Endodermal cell (in vitro differentiated cells): Measurements from ENCODE around the gene UBE2K. TPM values are rescaled to one million over a fixed set of nuclear protein-coding genes. Genes with fewer than 3 reads are reported as not detected.
A peak's percentile ranks its signal among the peaks of the same experiment; 100 is the strongest.

Experiments used
- DNase-seq: peaks from one replicate; pipeline ENCODE4 v3.0.0-alpha.2; 2017
- H3K27ac ChIP-seq: 2 replicates; pipeline ENCODE4 v1.5.1; 2013; ENCODE audit warnings: mild to moderate bottlenecking, low read depth, low read length, moderate library complexity
- H3K27me3 ChIP-seq: 2 replicates; pipeline ENCODE4 v1.6.1; 2013; ENCODE audit warnings: mild to moderate bottlenecking, low read length, moderate library complexity; ENCODE audit not compliant: insufficient read depth, control insufficient read depth, poor library complexity, severe bottlenecking
- H3K36me3 ChIP-seq: 2 replicates; pipeline ENCODE4 v1.7.0; 2013; ENCODE audit warnings: mild to moderate bottlenecking, low read length, moderate library complexity; ENCODE audit not compliant: control insufficient read depth, insufficient read depth
- H3K4me1 ChIP-seq: one replicate; pipeline ENCODE4 v1.7.0; 2013; ENCODE audit warnings: low read length; ENCODE audit not compliant: control insufficient read depth, insufficient read depth
- H3K4me3 ChIP-seq: 2 replicates; pipeline ENCODE4 v1.5.1; 2013; ENCODE audit warnings: mild to moderate bottlenecking, low read length, moderate library complexity
- H3K9ac ChIP-seq: 2 replicates; pipeline ENCODE4 v1.6.1; 2013; ENCODE audit warnings: mild to moderate bottlenecking, low read length, moderate library complexity; ENCODE audit not compliant: poor library complexity, severe bottlenecking; ENCODE audit errors: extremely low read depth
- H3K9me3 ChIP-seq: 2 replicates; pipeline ENCODE4 v1.6.1; 2013; ENCODE audit warnings: mild to moderate bottlenecking, low read length, moderate library complexity; ENCODE audit not compliant: control insufficient read depth
- H3K27ac Mint-ChIP-seq: 2 replicates; pipeline ENCODE4 v1.8.0; 2020; ENCODE audit warnings: mixed read lengths
- H3K27me3 Mint-ChIP-seq: 2 replicates; pipeline ENCODE4 v1.8.0; 2021; ENCODE audit warnings: mild to moderate bottlenecking, mixed read lengths; ENCODE audit not compliant: insufficient read depth
- H3K36me3 Mint-ChIP-seq: 2 replicates; pipeline ENCODE4 v1.8.0; 2020; ENCODE audit warnings: low read depth, mixed read lengths
- H3K4me1 Mint-ChIP-seq: 2 replicates; pipeline ENCODE4 v1.8.0; 2020; ENCODE audit warnings: mixed read lengths
- H3K4me3 Mint-ChIP-seq: 2 replicates; pipeline ENCODE4 v1.8.0; 2020; ENCODE audit warnings: mild to moderate bottlenecking, moderate library complexity, mixed read lengths
- H3K9me3 Mint-ChIP-seq: 2 replicates; pipeline ENCODE4 v1.8.0; 2020; ENCODE audit warnings: mild to moderate bottlenecking, mixed read lengths
- WGBS, 2 experiments: methylation state at CpG; one replicate each; pipeline versions ENCODE4 v1.1.5 to v1.1.7; 2013; ENCODE audit warnings: missing lambda C conversion rate in 2 of 2, mixed read lengths in 1 of 2; ENCODE audit not compliant: insufficient coverage in 1 of 2, insufficient read length in 1 of 2; 5-methylcytosine and 5-hydroxymethylcytosine counted together
- total RNA-seq, 2 donors: library from RNA; stranded (reverse); fragmentation: NEBNext Ultra II Directional in 1 of 2; extraction: Animal tissue kit (Norgen Biotek cat#: 25700) in 1 of 2; gene quantifications; 2 replicates in 1 of 2; 3 replicates in 1 of 2; pipeline ENCODE4 v1.2.1, GENCODE V29; 2021
- TF ChIP-seq, protein P1 (sequence below): fragments of 200-600 bp; sonication (generic); conservative IDR thresholded peaks from 2 replicates; pipeline ENCODE4 v1.5.0; 2021; ENCODE audit warnings: antibody characterized with exemption, mild to moderate bottlenecking

The UBE2K gene
- total RNA-seq, 2 donors from 2014 or later: 139 to 143 TPM

DNA sequence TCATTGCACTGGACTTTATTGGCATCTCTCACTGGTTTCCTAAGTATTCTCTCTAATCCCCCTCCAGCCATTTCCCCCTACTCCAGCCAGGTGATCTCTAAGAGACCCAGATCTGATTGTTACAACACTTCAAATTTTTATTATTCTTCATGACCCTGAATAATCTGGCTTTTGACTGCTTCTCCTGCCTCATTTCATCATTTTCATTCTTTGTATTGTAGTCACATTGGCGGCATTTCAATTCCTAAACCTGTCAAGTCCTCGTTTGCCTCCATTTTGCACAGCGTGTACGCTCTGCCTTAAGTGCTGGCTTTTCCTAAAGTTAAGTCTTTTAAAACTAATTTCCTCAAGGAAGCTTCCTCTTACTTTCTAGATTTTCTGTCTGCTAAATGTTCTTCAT lies 31.6 kb downstream of the UBE2K start:
- no peak overlapping the region for H3K9ac ChIP-seq
- no peak overlapping the region for H3K4me3 ChIP-seq
- H3K27me3 ChIP-seq: no peaks in the 10 kb centered on the region
- no peak overlapping the region for H3K27ac ChIP-seq
- peaks cover 30% of the 10 kb centered on the region for H3K36me3 ChIP-seq
- Mint-ChIP-seq H3K27me3 (no peaks in the 10 kb centered on the region), H3K4me1 (peaks cover 9% of the 10 kb centered on the region), H3K36me3 (peaks cover 35% of the 10 kb centered on the region), H3K4me3 (no peak overlapping the region), H3K27ac (peak overlapping the region; percentile 26), H3K9me3 (no peaks in the 10 kb centered on the region)
- H3K9me3 ChIP-seq: no peaks in the 10 kb centered on the region
- TF ChIP-seq, protein P1, sequence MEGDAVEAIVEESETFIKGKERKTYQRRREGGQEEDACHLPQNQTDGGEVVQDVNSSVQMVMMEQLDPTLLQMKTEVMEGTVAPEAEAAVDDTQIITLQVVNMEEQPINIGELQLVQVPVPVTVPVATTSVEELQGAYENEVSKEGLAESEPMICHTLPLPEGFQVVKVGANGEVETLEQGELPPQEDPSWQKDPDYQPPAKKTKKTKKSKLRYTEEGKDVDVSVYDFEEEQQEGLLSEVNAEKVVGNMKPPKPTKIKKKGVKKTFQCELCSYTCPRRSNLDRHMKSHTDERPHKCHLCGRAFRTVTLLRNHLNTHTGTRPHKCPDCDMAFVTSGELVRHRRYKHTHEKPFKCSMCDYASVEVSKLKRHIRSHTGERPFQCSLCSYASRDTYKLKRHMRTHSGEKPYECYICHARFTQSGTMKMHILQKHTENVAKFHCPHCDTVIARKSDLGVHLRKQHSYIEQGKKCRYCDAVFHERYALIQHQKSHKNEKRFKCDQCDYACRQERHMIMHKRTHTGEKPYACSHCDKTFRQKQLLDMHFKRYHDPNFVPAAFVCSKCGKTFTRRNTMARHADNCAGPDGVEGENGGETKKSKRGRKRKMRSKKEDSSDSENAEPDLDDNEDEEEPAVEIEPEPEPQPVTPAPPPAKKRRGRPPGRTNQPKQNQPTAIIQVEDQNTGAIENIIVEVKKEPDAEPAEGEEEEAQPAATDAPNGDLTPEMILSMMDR: no peak
- no peak for DNase-seq
- 95 to 97% methylated on average over 4 of the region's 4 CpGs for WGBS, 2 experiments
- H3K4me1 ChIP-seq: no peaks in the 10 kb centered on the region

DNA sequence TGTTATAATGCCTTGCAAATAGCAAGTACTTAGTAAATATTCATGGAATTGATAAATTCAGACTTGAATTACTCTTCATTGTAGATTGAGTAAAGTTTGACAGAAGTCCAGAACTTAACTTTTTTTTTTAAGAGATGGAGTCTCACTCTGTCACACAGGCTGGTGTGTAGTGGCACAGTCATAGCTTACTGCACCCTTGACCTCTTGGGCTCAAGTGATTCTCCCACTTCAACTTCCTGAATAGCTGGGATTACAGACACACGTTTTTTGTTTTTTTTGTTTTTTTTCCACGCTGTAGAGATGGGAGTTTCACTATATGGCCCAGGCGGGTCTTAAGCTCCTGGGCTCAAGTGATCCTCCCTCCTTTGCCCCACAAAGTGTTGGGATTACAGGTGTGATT lies 32.1 kb downstream of the UBE2K start:
- H3K27me3 Mint-ChIP-seq: no peaks in the 10 kb centered on the region
- Histone ChIP-seq H3K27ac (no peak overlapping the region), H3K4me3 (no peak overlapping the region), H3K36me3 (peaks cover 33% of the 10 kb centered on the region), H3K27me3 (no peaks in the 10 kb centered on the region), H3K9me3 (no peaks in the 10 kb centered on the region), H3K4me1 (no peaks in the 10 kb centered on the region), H3K9ac (no peak overlapping the region)
- H3K4me1 Mint-ChIP-seq: peaks cover 4% of the 10 kb centered on the region
- TF ChIP-seq, protein P1: no peak
- no peaks in the 10 kb centered on the region for H3K9me3 Mint-ChIP-seq
- no peak overlapping the region for H3K27ac Mint-ChIP-seq
- WGBS, 2 experiments: 90 to 100% methylated on average over 1 to 3 of the region's 3 CpGs
- no peak for DNase-seq
- no peak overlapping the region for H3K4me3 Mint-ChIP-seq
- H3K36me3 Mint-ChIP-seq: peaks cover 39% of the 10 kb centered on the region

DNA sequence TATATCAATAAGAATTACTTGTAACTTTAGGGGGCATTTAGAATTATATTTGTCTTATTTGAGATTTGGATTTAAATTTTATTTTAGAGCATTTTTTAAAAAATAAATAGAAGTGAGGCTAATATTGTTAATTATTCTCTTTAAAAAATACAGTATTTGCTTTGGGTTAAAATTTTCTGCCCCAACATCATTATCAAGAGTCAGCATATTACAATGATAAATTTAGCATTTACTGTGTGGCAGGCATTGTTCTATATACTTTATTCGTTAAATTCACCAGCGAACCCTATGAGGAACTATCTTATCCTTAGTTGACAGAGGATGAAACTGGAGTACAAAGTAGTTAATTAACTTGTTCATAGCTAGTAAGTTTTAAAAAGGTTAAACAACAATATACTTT lies 34.0 kb downstream of the UBE2K start:
- WGBS, 2 experiments: 100% methylated on average over 1 to 2 of the region's 2 CpGs
- Mint-ChIP-seq H3K36me3 (peaks cover 27% of the 10 kb centered on the region), H3K9me3 (no peaks in the 10 kb centered on the region), H3K4me3 (no peak overlapping the region), H3K27me3 (no peaks in the 10 kb centered on the region), H3K27ac (no peak overlapping the region), H3K4me1 (no peaks in the 10 kb centered on the region)
- Histone ChIP-seq H3K9me3 (no peaks in the 10 kb centered on the region), H3K27me3 (no peaks in the 10 kb centered on the region), H3K27ac (no peak overlapping the region), H3K9ac (no peak overlapping the region), H3K4me1 (no peaks in the 10 kb centered on the region), H3K36me3 (peaks cover 22% of the 10 kb centered on the region), H3K4me3 (no peak overlapping the region)
- DNase-seq: no peak
- TF ChIP-seq, protein P1: no peak
